Measurements from ENCODE around the gene RSL1D1.

DNA sequence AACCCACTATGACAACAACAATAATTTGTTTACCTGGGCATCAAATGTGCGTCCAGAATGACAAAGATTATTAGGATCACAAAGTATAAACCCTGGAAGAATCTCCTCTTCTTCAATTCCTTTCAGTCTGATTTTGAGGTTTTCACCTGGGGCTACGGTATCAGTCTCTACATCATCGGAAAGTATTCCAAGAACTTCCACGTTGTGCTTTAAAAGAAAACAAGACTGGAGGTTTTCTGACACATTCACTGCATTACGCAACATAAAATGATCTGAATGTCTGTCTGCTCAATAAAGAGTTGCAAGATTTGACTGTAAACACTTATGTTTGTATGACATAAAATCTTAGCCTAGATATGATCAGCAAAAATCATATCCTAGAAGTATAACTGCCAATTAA is 26.0 kb upstream of the RSL1D1 start:
- no peak for TF ChIP-seq POLR2A (IDR thresholded peaks at IDR 0.05)
- TF ChIP-seq, protein P1, sequence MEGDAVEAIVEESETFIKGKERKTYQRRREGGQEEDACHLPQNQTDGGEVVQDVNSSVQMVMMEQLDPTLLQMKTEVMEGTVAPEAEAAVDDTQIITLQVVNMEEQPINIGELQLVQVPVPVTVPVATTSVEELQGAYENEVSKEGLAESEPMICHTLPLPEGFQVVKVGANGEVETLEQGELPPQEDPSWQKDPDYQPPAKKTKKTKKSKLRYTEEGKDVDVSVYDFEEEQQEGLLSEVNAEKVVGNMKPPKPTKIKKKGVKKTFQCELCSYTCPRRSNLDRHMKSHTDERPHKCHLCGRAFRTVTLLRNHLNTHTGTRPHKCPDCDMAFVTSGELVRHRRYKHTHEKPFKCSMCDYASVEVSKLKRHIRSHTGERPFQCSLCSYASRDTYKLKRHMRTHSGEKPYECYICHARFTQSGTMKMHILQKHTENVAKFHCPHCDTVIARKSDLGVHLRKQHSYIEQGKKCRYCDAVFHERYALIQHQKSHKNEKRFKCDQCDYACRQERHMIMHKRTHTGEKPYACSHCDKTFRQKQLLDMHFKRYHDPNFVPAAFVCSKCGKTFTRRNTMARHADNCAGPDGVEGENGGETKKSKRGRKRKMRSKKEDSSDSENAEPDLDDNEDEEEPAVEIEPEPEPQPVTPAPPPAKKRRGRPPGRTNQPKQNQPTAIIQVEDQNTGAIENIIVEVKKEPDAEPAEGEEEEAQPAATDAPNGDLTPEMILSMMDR (IDR thresholded peaks at IDR 0.05), result no peak

Data from thyroid gland (tissue), 4 donors.